ENCODE data around the gene KRTAP10-11. TPM values are rescaled to one million over a fixed set of nuclear protein-coding genes. Genes with fewer than 3 reads are reported as not detected.

KRTAP10-11 gene
- total and polyA plus RNA-seq, 2 donors (not counting 1 experiment from before 2014, with no cell fraction given), result not detected

DNA sequence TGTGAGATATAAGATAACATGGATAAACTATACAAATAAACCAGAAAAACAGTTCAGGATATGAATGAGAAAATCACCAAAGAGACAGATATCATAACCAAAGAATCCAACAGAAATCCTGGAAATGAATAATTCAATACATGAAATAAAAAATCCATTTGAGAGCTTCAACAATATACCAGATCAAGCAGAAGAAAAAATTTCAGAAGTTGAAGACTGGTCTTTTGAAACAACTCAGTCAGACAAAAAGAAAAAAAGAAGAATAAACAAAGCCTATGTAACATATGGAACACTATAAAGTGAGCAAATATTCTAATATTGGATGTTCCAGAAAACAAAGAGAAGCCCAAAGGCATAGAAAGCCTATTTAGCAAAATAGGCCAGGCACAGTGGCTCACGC is 25.7 kb downstream of the KRTAP10-11 start:
- Histone ChIP-seq H3K4me2 (ENCODE audit: extremely low read depth, insufficient read depth, low read length) (no peak overlapping the region), H3K27ac (ENCODE audit: insufficient read depth, low read length) (no peak overlapping the region), H3K36me3 (ENCODE audit: control insufficient read depth, insufficient read depth, low read length) (no peaks in the 10 kb centered on the region), H3K79me2 (ENCODE audit: control insufficient read depth, insufficient read depth, low read length) (no peaks in the 10 kb centered on the region), H3K9me3 (ENCODE audit: control insufficient read depth, insufficient read depth, low read depth, low read length) (no peaks in the 10 kb centered on the region), H3K9ac (ENCODE audit: insufficient read depth, low read length) (no peak overlapping the region), H3K4me3 (replicated peaks in 1 of 4; ENCODE audit: control extremely low read depth in 1 of 4, insufficient read depth in 1 of 4, low read depth in 3 of 4, low read length in 4 of 4) (no peak overlapping the region), H4K20me1 (ENCODE audit: control insufficient read depth, extremely low read depth, insufficient read depth, low read length) (no peaks in the 10 kb centered on the region), H3K4me1 (ENCODE audit: control insufficient read depth, extremely low read depth, insufficient read depth, low read length) (no peaks in the 10 kb centered on the region), H3K27me3 (ENCODE audit: control insufficient read depth, insufficient read depth, low read length) (no peaks in the 10 kb centered on the region), H2AFZ (ENCODE audit: low read length) (no peak overlapping the region)
- no peak for TF ChIP-seq EZH2 (IDR thresholded peaks at IDR 0.05; ENCODE audit: low read length, missing control alignments)
- TF ChIP-seq, protein P1, sequence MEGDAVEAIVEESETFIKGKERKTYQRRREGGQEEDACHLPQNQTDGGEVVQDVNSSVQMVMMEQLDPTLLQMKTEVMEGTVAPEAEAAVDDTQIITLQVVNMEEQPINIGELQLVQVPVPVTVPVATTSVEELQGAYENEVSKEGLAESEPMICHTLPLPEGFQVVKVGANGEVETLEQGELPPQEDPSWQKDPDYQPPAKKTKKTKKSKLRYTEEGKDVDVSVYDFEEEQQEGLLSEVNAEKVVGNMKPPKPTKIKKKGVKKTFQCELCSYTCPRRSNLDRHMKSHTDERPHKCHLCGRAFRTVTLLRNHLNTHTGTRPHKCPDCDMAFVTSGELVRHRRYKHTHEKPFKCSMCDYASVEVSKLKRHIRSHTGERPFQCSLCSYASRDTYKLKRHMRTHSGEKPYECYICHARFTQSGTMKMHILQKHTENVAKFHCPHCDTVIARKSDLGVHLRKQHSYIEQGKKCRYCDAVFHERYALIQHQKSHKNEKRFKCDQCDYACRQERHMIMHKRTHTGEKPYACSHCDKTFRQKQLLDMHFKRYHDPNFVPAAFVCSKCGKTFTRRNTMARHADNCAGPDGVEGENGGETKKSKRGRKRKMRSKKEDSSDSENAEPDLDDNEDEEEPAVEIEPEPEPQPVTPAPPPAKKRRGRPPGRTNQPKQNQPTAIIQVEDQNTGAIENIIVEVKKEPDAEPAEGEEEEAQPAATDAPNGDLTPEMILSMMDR (conservative IDR thresholded peaks at IDR 0.05 in 1 of 2, IDR thresholded peaks at IDR 0.05 in 1 of 2; ENCODE audit: low read depth in 1 of 2, low read length in 2 of 2), result no peak
- DNase-seq (ENCODE audit: low read depth in 2 of 2), result no peak

DNA sequence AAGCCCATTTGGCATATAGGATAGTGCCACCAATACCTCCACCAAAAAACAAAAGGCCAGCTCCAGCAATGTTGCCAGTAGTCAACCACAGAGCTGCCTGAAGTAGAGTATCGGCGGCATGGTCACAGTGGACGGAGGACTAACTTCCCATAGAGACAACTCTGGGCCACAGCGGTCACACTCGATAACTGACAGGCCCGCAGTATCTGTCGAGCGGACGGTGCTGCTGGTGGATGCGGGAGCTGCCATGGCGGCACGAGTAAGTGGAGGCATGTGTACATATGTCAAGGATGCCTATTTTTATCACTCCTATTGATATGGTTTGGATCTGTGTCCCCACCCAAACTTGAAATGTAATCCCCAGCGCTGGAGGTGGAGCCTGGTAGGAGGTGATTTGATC is 31.7 kb downstream of the KRTAP10-11 start:
- Histone ChIP-seq H3K27ac (ENCODE audit: insufficient read depth, low read length) (no peak overlapping the region), H3K9ac (ENCODE audit: insufficient read depth, low read length) (no peak overlapping the region), H3K4me1 (ENCODE audit: control insufficient read depth, extremely low read depth, insufficient read depth, low read length) (no peaks in the 10 kb centered on the region), H2AFZ (ENCODE audit: low read length) (no peak overlapping the region), H3K9me3 (ENCODE audit: control insufficient read depth, insufficient read depth, low read depth, low read length) (no peaks in the 10 kb centered on the region), H3K4me2 (ENCODE audit: extremely low read depth, insufficient read depth, low read length) (no peak overlapping the region), H3K27me3 (ENCODE audit: control insufficient read depth, insufficient read depth, low read length) (no peaks in the 10 kb centered on the region), H3K4me3 (replicated peaks in 1 of 4; ENCODE audit: control extremely low read depth in 1 of 4, insufficient read depth in 1 of 4, low read depth in 3 of 4, low read length in 4 of 4) (no peak overlapping the region), H3K36me3 (ENCODE audit: control insufficient read depth, insufficient read depth, low read length) (no peaks in the 10 kb centered on the region), H4K20me1 (ENCODE audit: control insufficient read depth, extremely low read depth, insufficient read depth, low read length) (no peaks in the 10 kb centered on the region), H3K79me2 (ENCODE audit: control insufficient read depth, insufficient read depth, low read length) (no peaks in the 10 kb centered on the region)
- DNase-seq (ENCODE audit: low read depth in 2 of 2), result no peak
- no peak for TF ChIP-seq EZH2 (IDR thresholded peaks at IDR 0.05; ENCODE audit: low read length, missing control alignments)
- TF ChIP-seq, protein P1 (conservative IDR thresholded peaks at IDR 0.05 in 1 of 2, IDR thresholded peaks at IDR 0.05 in 1 of 2; ENCODE audit: low read depth in 1 of 2, low read length in 2 of 2), result no peak

GRCh38 chr21:44681152-44681551 is 34.9 kb downstream of the KRTAP10-11 start:
- Histone ChIP-seq H3K27ac (ENCODE audit: insufficient read depth, low read length) (no peak overlapping the region), H3K27me3 (ENCODE audit: control insufficient read depth, insufficient read depth, low read length) (no peaks in the 10 kb centered on the region), H3K4me2 (ENCODE audit: extremely low read depth, insufficient read depth, low read length) (no peak overlapping the region), H3K4me1 (ENCODE audit: control insufficient read depth, extremely low read depth, insufficient read depth, low read length) (no peaks in the 10 kb centered on the region), H4K20me1 (ENCODE audit: control insufficient read depth, extremely low read depth, insufficient read depth, low read length) (no peaks in the 10 kb centered on the region), H3K4me3 (replicated peaks in 1 of 4; ENCODE audit: control extremely low read depth in 1 of 4, insufficient read depth in 1 of 4, low read depth in 3 of 4, low read length in 4 of 4) (no peak overlapping the region), H3K36me3 (ENCODE audit: control insufficient read depth, insufficient read depth, low read length) (no peaks in the 10 kb centered on the region), H3K79me2 (ENCODE audit: control insufficient read depth, insufficient read depth, low read length) (no peaks in the 10 kb centered on the region), H2AFZ (ENCODE audit: low read length) (no peak overlapping the region), H3K9ac (ENCODE audit: insufficient read depth, low read length) (no peak overlapping the region), H3K9me3 (ENCODE audit: control insufficient read depth, insufficient read depth, low read depth, low read length) (no peaks in the 10 kb centered on the region)
- no peak for DNase-seq (ENCODE audit: low read depth in 2 of 2)
- no peak for TF ChIP-seq EZH2 (IDR thresholded peaks at IDR 0.05; ENCODE audit: low read length, missing control alignments)
- TF ChIP-seq, protein P1 (conservative IDR thresholded peaks at IDR 0.05 in 1 of 2, IDR thresholded peaks at IDR 0.05 in 1 of 2; ENCODE audit: low read depth in 1 of 2, low read length in 2 of 2), result no peak

Data from fibroblast of lung (primary cell).